H1 (cell line): ENCODE measurements around the gene MCC. TPM values are rescaled to one million over a fixed set of nuclear protein-coding genes. Genes with fewer than 3 reads are reported as not detected.

ENCODE experiments used
- CTCF ChIA-PET: fragments of 300-600 bp; sonication (Branson Sonifier 250); formaldehyde crosslinking; loops from one replicate; lab custom pipeline; 2021; ENCODE audit not compliant: partially characterized antibody; lab: Charles Lee
- POLR2A ChIA-PET: fragments of 300-600 bp; sonication (Branson Sonifier 250); formaldehyde crosslinking; loops from one replicate; lab custom pipeline; 2021; ENCODE audit warnings: inconsistent platforms; ENCODE audit not compliant: partially characterized antibody; lab: Charles Lee
- DNase-seq, 2 experiments: peaks; one replicate each; pipeline versions ENCODE4 v3.0.0 to v3.0.0-alpha.2; 2010 to 2022; ENCODE audit warnings: low spot score in 2 of 2, low read depth in 1 of 2, mixed read lengths in 1 of 2
- FAIRE-seq: peaks from 2 replicates; lab custom pipeline; 2011; peaks lifted over from hg19 to GRCh38; lab: Jason Lieb, UNC
- H2AFZ ChIP-seq: 2 replicates; pipeline ENCODE4 v1.8.1; 2012; ENCODE audit warnings: low read length, inconsistent platforms
- H2AK5ac ChIP-seq: 2 replicates; pipeline ENCODE4 v1.6.1; 2013; ENCODE audit warnings: low read depth, low read length
- H2BK120ac ChIP-seq: replicated peaks from 2 replicates; pipeline ENCODE3; 2013; ENCODE audit warnings: low read depth, low read length, inconsistent platforms
- H2BK12ac ChIP-seq: 2 replicates; pipeline ENCODE4 v1.6.1; 2013; ENCODE audit warnings: low read depth, low read length
- H2BK15ac ChIP-seq: 2 replicates; pipeline ENCODE4 v1.6.1; 2013; ENCODE audit warnings: low read length
- H2BK20ac ChIP-seq: 2 replicates; pipeline ENCODE4 v1.6.1; 2013; ENCODE audit warnings: low read length
- H2BK5ac ChIP-seq: 2 replicates; pipeline ENCODE4 v1.6.1; 2013; ENCODE audit warnings: low read depth, low read length
- H3K14ac ChIP-seq: 2 replicates; pipeline ENCODE4 v1.6.1; 2013; ENCODE audit warnings: inconsistent platforms; ENCODE audit not compliant: insufficient read length
- H3K18ac ChIP-seq: 2 replicates; pipeline ENCODE4 v1.6.1; 2013; ENCODE audit warnings: low read length; ENCODE audit errors: extremely low read depth
- H3K23ac ChIP-seq: 2 replicates; pipeline ENCODE4 v1.6.1; 2013; ENCODE audit warnings: inconsistent platforms; ENCODE audit not compliant: insufficient read length
- H3K23me2 ChIP-seq: 2 replicates; pipeline ENCODE4 v1.6.1; 2013; ENCODE audit warnings: low read depth, low read length
- H3K27ac ChIP-seq: 2 replicates; pipeline ENCODE4 v1.6.1; 2011; ENCODE audit warnings: low read depth, low read length, inconsistent platforms
- H3K27me3 ChIP-seq, 4 experiments: replicated peaks in 1 of 4; 1 replicate in 1 of 4; 2 replicates in 3 of 4; pipeline versions ENCODE4 v1.6.1 to v1.8.1; 2011 to 2013; ENCODE audit warnings: low read length in 3 of 4, mild to moderate bottlenecking in 3 of 4, inconsistent platforms in 2 of 4, mixed read lengths in 2 of 4, moderate library complexity in 1 of 4; ENCODE audit not compliant: control insufficient read depth in 3 of 4, insufficient read depth in 3 of 4; ENCODE audit errors: extremely low read depth in 1 of 4
- H3K36me3 ChIP-seq, 4 experiments: 2 replicates each; pipeline versions ENCODE4 v1.6.1 to v1.8.1; 2011 to 2013; ENCODE audit warnings: mild to moderate bottlenecking in 4 of 4, low read length in 3 of 4, moderate library complexity in 2 of 4, control low read depth in 1 of 4, inconsistent platforms in 1 of 4; ENCODE audit not compliant: insufficient read depth in 4 of 4, control insufficient read depth in 2 of 4
- H3K4ac ChIP-seq: replicated peaks from 2 replicates; pipeline ENCODE3; 2013; ENCODE audit warnings: low read length, low read depth, mixed read lengths, inconsistent platforms; ENCODE audit not compliant: insufficient read length
- H3K4me1 ChIP-seq, 4 experiments: replicated peaks in 1 of 4; 1 replicate in 1 of 4; 2 replicates in 3 of 4; pipeline versions ENCODE4 v1.6.1 to v1.8.1; 2011 to 2013; ENCODE audit warnings: low read length in 3 of 4, inconsistent platforms in 2 of 4, mixed read lengths in 1 of 4; ENCODE audit not compliant: insufficient read depth in 4 of 4, control insufficient read depth in 3 of 4
- H3K4me2 ChIP-seq, 2 experiments: 2 replicates each; pipeline versions ENCODE4 v1.6.1 to v1.8.1; 2011 to 2013; ENCODE audit warnings: low read depth in 2 of 2, low read length in 2 of 2, control low read depth in 1 of 2, inconsistent platforms in 1 of 2, mild to moderate bottlenecking in 1 of 2; ENCODE audit not compliant: insufficient read depth in 1 of 2
- H3K4me3 ChIP-seq, 4 experiments: fragments of 200-600, 300-600 bp in 1 of 4; sonication (generic), shearing (Covaris generic), sonication (Bioruptor Twin) in 1 of 4; 2 replicates each; pipeline versions ENCODE4 v1.5.1 to v1.8.1; 2011 to 2016; ENCODE audit warnings: low read length in 4 of 4, low read depth in 3 of 4, control low read depth in 2 of 4, inconsistent platforms in 2 of 4, mild to moderate bottlenecking in 2 of 4, mixed read lengths in 1 of 4, moderate library complexity in 1 of 4; ENCODE audit not compliant: insufficient read depth in 2 of 4; ENCODE audit errors: extremely low read depth in 1 of 4
- H3K56ac ChIP-seq: replicated peaks from 2 replicates; pipeline ENCODE3; 2013; ENCODE audit warnings: low read depth, mild to moderate bottlenecking, mixed read lengths, low read length, inconsistent platforms; ENCODE audit not compliant: insufficient read length
- H3K79me1 ChIP-seq: 2 replicates; pipeline ENCODE4 v1.6.1; 2013; ENCODE audit warnings: low read depth, low read length, control low read depth
- H3K79me2 ChIP-seq, 2 experiments: 2 replicates each; pipeline versions ENCODE4 v1.6.1 to v1.8.1; 2012 to 2013; ENCODE audit warnings: low read length in 2 of 2, mild to moderate bottlenecking in 2 of 2, inconsistent platforms in 1 of 2; ENCODE audit not compliant: insufficient read depth in 2 of 2, control insufficient read depth in 1 of 2
- H3K9ac ChIP-seq, 4 experiments: replicated peaks in 1 of 4; 1 replicate in 1 of 4; 2 replicates in 3 of 4; pipeline versions ENCODE4 v1.6.1 to v1.8.1; 2011 to 2013; ENCODE audit warnings: low read depth in 3 of 4, low read length in 3 of 4, control low read depth in 2 of 4, mild to moderate bottlenecking in 2 of 4, moderate library complexity in 2 of 4, inconsistent platforms in 1 of 4; ENCODE audit errors: extremely low read depth in 1 of 4
- H3K9me3 ChIP-seq, 2 experiments: 2 replicates each; pipeline versions ENCODE4 v1.6.1 to v1.8.1; 2012 to 2013; ENCODE audit warnings: mild to moderate bottlenecking in 2 of 2, moderate library complexity in 2 of 2, control low read depth in 1 of 2, inconsistent platforms in 1 of 2, low read depth in 1 of 2, low read length in 1 of 2, mixed read lengths in 1 of 2; ENCODE audit not compliant: insufficient read depth in 2 of 2
- H4K20me1 ChIP-seq, 2 experiments: replicated peaks in 1 of 2; 2 replicates each; pipeline versions ENCODE3 to v1.8.1; 2011 to 2013; ENCODE audit warnings: inconsistent platforms in 2 of 2, low read length in 2 of 2, mild to moderate bottlenecking in 1 of 2; ENCODE audit not compliant: insufficient read depth in 2 of 2, control insufficient read depth in 1 of 2
- H4K5ac ChIP-seq: 2 replicates; pipeline ENCODE4 v1.6.1; 2013; ENCODE audit warnings: low read length, low read depth, mixed read lengths, inconsistent platforms; ENCODE audit not compliant: insufficient read length
- H4K8ac ChIP-seq: 2 replicates; pipeline ENCODE4 v1.8.0; 2013; ENCODE audit warnings: mild to moderate bottlenecking, moderate library complexity, low read length, inconsistent platforms; ENCODE audit not compliant: insufficient read depth; ENCODE audit errors: extremely low read depth
- H4K91ac ChIP-seq: replicated peaks from 2 replicates; pipeline ENCODE3; 2013; ENCODE audit warnings: low read length, mixed read lengths, inconsistent platforms; ENCODE audit not compliant: insufficient read length
- CBX5 ChIP-seq: fragments of 300-800, 300-1000 bp; sonication (generic); IDR thresholded peaks from 2 replicates; pipeline ENCODE4 v1.7.1; 2016; ENCODE audit warnings: antibody characterized with exemption, low read length, low read depth
- CHD1 ChIP-seq: IDR thresholded peaks from 2 replicates; pipeline ENCODE4 v1.6.1; 2012; ENCODE audit warnings: low read depth, low read length, improper control_type of control experiment
- CTBP2 ChIP-seq: IDR thresholded peaks from 2 replicates; pipeline ENCODE4 v1.7.0; 2011; ENCODE audit warnings: borderline replicate concordance, mild to moderate bottlenecking, moderate library complexity, mixed read lengths, low read length; ENCODE audit not compliant: insufficient read depth, insufficient read length
- FOSL1 ChIP-seq: IDR thresholded peaks from 2 replicates; pipeline ENCODE4 v1.6.1; 2011; ENCODE audit warnings: mild to moderate bottlenecking, low read depth, low read length, moderate library complexity; ENCODE audit not compliant: insufficient read depth
- JUN ChIP-seq: IDR thresholded peaks from 2 replicates; pipeline ENCODE4 v1.6.1; 2011; ENCODE audit warnings: low read depth, mild to moderate bottlenecking, improper control_type of control experiment, low read length
- MAFK ChIP-seq: IDR thresholded peaks from 2 replicates; pipeline ENCODE4 v1.6.1; 2012; ENCODE audit warnings: low read depth, mild to moderate bottlenecking, improper control_type of control experiment, low read length
- NANOG ChIP-seq: IDR thresholded peaks from 2 replicates; pipeline ENCODE4 v1.6.1; 2011; ENCODE audit warnings: low read length, low read depth, mild to moderate bottlenecking, inconsistent platforms; ENCODE audit not compliant: insufficient read depth, poor library complexity, severe bottlenecking
- POU5F1 ChIP-seq: IDR thresholded peaks from 2 replicates; pipeline ENCODE4 v1.6.1; 2011; ENCODE audit warnings: low read depth, mild to moderate bottlenecking, low read length, moderate library complexity
- RAD21 ChIP-seq, 2 experiments: IDR thresholded peaks in 1 of 2; conservative IDR thresholded peaks in 1 of 2; 2 replicates each; pipeline ENCODE4 v1.6.1; 2011; ENCODE audit warnings: low read depth in 2 of 2, low read length in 2 of 2, improper control_type of control experiment in 1 of 2, inconsistent platforms in 1 of 2, mild to moderate bottlenecking in 1 of 2, moderate library complexity in 1 of 2
- SAP30 ChIP-seq: fragments of 300-600 bp; sonication (generic); IDR thresholded peaks from 2 replicates; pipeline ENCODE4 v1.7.1; 2012; ENCODE audit warnings: low read length, moderate library complexity, mild to moderate bottlenecking, inconsistent platforms; ENCODE audit not compliant: insufficient read depth, insufficient replicate concordance
- SP2 ChIP-seq: IDR thresholded peaks from 2 replicates; pipeline ENCODE4 v1.6.1; 2012; ENCODE audit warnings: mild to moderate bottlenecking, low read length, inconsistent platforms
- TAF1 ChIP-seq: IDR thresholded peaks from 2 replicates; pipeline ENCODE4 v1.6.1; 2011; ENCODE audit warnings: mild to moderate bottlenecking, low read depth, low read length
- TAF7 ChIP-seq: optimal IDR thresholded peaks from 2 replicates; pipeline ENCODE3; 2011; ENCODE audit warnings: low read depth, mild to moderate bottlenecking, inconsistent platforms, low read length, moderate library complexity, borderline replicate concordance
- TBP ChIP-seq: IDR thresholded peaks from 2 replicates; pipeline ENCODE4 v1.6.1; 2011; ENCODE audit warnings: low read depth, low read length, improper control_type of control experiment
- YY1 ChIP-seq: IDR thresholded peaks from 2 replicates; pipeline ENCODE4 v1.6.1; 2011; ENCODE audit warnings: low read depth, mild to moderate bottlenecking, low read length
- WGBS, 2 experiments: shearing (Covaris generic) in 1 of 2; methylation state at CpG; one replicate each; pipeline versions ENCODE4 v1.1.6 to v1.1.7; 2013 to 2015; ENCODE audit warnings: low lambda C conversion rate in 2 of 2, mixed read lengths in 2 of 2, inconsistent platforms in 1 of 2, low coverage in 1 of 2, missing lambda C conversion rate in 1 of 2; ENCODE audit not compliant: insufficient replicate concordance in 2 of 2, insufficient coverage in 1 of 2, insufficient read length in 1 of 2; ENCODE audit errors: extremely low coverage in 1 of 2, missing lambda C conversion rate in 1 of 2; 5-methylcytosine and 5-hydroxymethylcytosine counted together
- polyA plus RNA-seq, 7 experiments: library from polyadenylated mRNA; depleted of rRNA in 3 of 7; stranded (reverse) in 5 of 7; unstranded in 2 of 7; fragments of >200 nt in 5 of 7; fragments of 200-250 nt in 2 of 7; gene quantifications; 1 replicate in 5 of 7; 2 replicates in 1 of 7; 4 replicates in 1 of 7; pipeline versions ENCODE4 v1.2.1 to v1.2.3, GENCODE V29; 2011 to 2013; ENCODE audit warnings: missing spikeins in 2 of 7, mixed read lengths in 2 of 7
- total RNA-seq: library from RNA; stranded (reverse); fragmentation: NEBNext Ultra II Directional; extraction: Animal tissue kit (Norgen Biotek cat#: 25700); gene quantifications from 2 replicates; pipeline ENCODE4 v1.2.1, GENCODE V29; 2021

The MCC gene
- total and polyA plus RNA-seq, 2 of the 8 experiments (the other 6 are each of a cell fraction or from before 2014, with no cell fraction given) = 2.6 to 18.3 TPM

DNA sequence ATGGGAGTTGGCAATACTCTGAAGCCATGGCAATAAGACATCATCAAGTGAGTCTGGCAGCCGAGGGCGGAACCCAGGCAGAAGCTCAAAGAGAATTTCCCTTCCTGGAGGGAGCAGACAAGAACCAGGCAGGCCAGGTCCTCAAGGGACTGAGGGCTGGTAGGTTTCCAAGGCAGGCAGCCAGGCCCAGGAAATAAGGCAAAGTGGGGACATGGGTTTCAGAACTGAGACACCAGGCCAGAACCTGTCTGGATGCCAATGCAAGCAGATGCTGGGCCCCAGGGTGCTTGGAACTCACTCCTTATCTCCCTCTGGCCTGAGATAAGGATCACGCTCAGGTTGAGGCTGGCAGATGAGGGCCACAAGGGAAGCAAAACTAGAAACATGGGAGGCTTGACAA is 62.3 kb downstream of the MCC start:
- Histone ChIP-seq H3K4me1 (no peaks in the 10 kb centered on the region), H3K27me3 (no peaks in the 10 kb centered on the region), H4K20me1 (no peaks in the 10 kb centered on the region), H2AK5ac (no peak overlapping the region), H3K56ac (no peak overlapping the region), H3K23ac (no peak overlapping the region), H3K4me3 (no peak overlapping the region), H3K14ac (no peak overlapping the region), H2BK12ac (no peak overlapping the region), H2BK20ac (no peak overlapping the region), H2BK5ac (no peak overlapping the region), H3K36me3 (no peaks in the 10 kb centered on the region), H3K4me2 (no peak overlapping the region), H3K18ac (no peak overlapping the region), H3K27ac (no peak overlapping the region), H3K4ac (no peak overlapping the region), H2BK15ac (no peak overlapping the region), H3K23me2 (no peaks in the 10 kb centered on the region; the same call in 1 of the 2 replicates), H2BK120ac (no peak overlapping the region), H4K91ac (no peak overlapping the region), H3K79me2 (no peaks in the 10 kb centered on the region), H3K9ac (no peak overlapping the region; a peak in 1 of 7 replicates), H3K9me3 (no peaks in the 10 kb centered on the region), H3K79me1 (no peaks in the 10 kb centered on the region), H2AFZ (no peak overlapping the region), H4K8ac (peak overlapping the region; percentile 11), H4K5ac (no peak overlapping the region)
- FAIRE-seq (no peak), DNase-seq (no peak)
- POLR2A ChIA-PET = no interaction called here
- CTCF ChIA-PET = interaction anchor here (1.4 kb wide), 1 partner anchor 429 kb away, joined by 3 read pairs; no protein-coding TSS in a partner anchor
- 84% methylated on average over 3 of the region's 3 CpGs; no CpG with 5 or more reads in 1 of the 2 experiments for WGBS, 2 experiments
- TF ChIP-seq SAP30 = no peak
- no peak for TF ChIP-seq TAF1
- TF ChIP-seq CBX5 = no peak
- no peak for TF ChIP-seq JUN
- TF ChIP-seq YY1 = no peak
- no peak for TF ChIP-seq NANOG
- TF ChIP-seq POU5F1 = no peak
- TF ChIP-seq FOSL1 = no peak
- TF ChIP-seq RAD21 (IDR thresholded peaks at IDR 0.05 in 1 of 2, conservative IDR thresholded peaks at IDR 0.05 in 1 of 2; ENCODE audit: low read depth in 2 of 2, low read length in 2 of 2) = no peak
- no peak for TF ChIP-seq CHD1
- TF ChIP-seq TBP = no peak
- TF ChIP-seq TAF7 = no peak
- TF ChIP-seq CTBP2 = no peak
- no peak for TF ChIP-seq MAFK
- TF ChIP-seq SP2 = no peak
